HG03139 (cell line): ENCODE measurements around the gene SLC7A1.
"Not testable (repeated sequence)": the region's sequence is repeated elsewhere in the genome, so short reads cannot be mapped to it uniquely, and the experiment has no call there.

Experiments
- ATAC-seq: cut with Tn5 transposase; IDR thresholded peaks from one replicate; pipeline ENCODE4 v1.9.1; 2021; ENCODE audit not compliant: unreplicated experiment

SLC7A1 gene

GRCh38 chr13:29595380-29596063 is at the start of gene SLC7A1:
Gene SLC7A1 (minus strand): TSS chr13:29595688. CDS start chr13:29536188, 59,500 bp downstream.
- peak; percentile 85 for ATAC-seq

- ATAC-seq: no peak
These were observed 45.2 kb upstream of the SLC7A1 start for GRCh38 chr13:29640665-29641064.

GRCh38 chr13:29636831-29637230 is 41.3 kb upstream of the SLC7A1 start:
- not testable (repeated sequence) for ATAC-seq

DNA sequence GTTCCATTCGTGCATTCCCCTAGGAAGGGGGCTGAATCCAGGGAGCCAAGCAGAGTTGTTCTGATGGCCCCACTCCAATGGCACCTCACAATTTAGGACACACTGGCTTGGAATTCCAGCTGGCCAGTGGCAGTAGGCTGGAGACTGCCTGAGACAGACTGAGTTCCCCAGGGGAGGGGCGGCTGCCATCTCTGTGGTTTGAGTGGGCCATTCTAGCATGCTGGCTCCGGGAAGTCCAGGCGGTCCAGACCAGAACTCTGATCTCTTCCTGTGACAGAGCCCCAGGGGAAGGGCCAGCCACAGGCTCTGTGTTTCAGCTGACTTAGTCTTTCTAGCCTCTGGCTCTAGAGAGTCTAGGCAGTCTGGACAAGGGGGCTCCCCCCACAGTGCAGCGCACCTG is 29.5 kb upstream of the SLC7A1 start:
- ATAC-seq: no peak

- ATAC-seq: no peak
These were observed 26.4 kb upstream of the SLC7A1 start for GRCh38 chr13:29621841-29622240.

DNA sequence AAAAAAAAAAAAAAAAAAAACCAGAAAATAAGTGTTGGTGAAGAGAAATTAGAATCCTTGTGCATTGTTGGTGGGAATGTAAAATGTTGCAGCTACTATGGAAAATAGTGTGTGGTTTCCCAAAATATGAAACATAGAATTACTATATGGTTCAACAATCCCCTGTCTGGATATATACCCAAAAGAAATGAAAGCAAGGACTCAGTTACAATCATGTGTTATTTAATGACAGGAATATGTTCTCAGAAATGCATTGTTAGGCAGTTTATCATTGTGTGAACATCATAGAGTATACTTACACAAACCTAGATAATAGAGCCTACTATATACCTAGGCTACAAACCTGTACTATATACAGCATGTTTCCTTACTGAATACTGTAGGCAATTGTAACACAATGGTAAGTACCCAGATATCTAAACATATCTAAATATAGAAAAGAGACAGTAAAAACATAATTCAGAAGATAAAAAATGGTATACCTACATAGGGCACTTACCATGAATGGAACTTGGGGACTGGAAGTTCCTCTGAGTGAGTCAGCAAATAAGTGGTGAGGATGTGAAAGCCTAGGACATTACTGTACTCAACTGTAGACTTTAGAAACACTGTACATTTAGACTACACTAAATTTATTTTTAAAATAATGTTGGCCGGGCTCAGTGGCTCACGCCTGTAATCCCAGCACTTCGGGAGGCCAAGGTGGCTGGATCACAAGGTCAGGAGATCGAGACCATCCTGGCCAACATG is 25.7 kb upstream of the SLC7A1 start:
- no peak for ATAC-seq

- ATAC-seq: no peak
These were observed 24.5 kb upstream of the SLC7A1 start for GRCh38 chr13:29619995-29620394.

DNA sequence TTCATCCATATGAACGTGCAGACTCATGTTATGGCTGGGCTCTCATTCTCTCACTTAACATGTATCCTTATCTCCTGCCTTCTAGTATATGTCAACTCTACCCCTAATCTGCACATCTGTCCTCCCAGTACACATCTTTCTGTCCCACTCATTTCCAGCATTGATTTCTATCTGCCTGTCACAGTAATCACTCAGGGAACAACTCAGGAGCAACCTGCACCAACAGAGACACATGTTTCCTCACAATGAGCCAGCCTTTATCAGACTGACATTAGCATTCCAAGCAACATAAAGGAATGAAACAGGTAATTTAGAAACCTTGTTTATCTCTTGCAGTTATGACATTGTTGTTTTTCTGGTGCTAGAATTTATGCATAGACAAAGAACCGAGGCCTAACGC is 17.6 kb upstream of the SLC7A1 start:
- no peak for ATAC-seq

GRCh38 chr13:29607465-29607864 is 12.0 kb upstream of the SLC7A1 start:
- ATAC-seq: no peak

GRCh38 chr13:29605860-29606526 is 10.5 kb upstream of the SLC7A1 start:
- no peak for ATAC-seq

DNA sequence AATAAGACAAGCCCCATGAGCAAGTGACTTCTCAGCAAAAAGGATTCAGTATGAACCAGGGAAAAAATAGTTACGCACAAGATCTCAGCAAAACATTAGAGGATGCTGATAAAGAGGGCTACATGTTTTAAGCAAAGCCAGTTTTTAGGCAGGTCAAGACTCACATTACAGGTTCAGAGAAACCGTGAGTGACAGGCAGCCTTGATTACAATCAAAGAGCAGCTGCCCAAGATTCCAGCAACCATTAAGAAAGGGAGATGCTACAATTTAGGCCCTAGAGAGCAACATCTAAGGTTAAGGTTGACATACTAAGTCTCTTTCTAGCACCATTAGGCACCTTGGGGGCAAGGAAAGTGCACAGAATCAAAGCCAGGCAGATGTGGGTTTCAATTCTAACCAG is 2.8 kb upstream of the SLC7A1 start:
- ATAC-seq: no peak

DNA sequence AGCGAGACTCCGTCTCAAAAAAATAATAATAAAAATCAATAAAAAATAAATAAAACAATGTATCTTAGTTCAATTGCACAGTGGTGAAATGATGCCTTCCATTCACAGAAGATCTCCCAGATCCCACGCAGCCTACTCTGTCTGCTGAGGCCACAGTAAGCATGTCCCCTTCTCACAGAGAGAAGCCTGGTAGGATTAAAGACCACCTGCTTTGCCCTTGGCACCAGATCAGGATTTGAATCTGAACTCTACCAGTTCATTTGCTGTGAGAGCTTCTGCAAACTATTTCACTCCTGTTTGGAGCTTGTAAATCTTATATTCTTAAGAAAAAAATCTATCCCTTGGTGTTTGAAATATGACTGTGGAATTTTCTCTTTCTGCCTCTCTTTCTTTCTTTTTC is 2.2 kb upstream of the SLC7A1 start:
- no peak for ATAC-seq

DNA sequence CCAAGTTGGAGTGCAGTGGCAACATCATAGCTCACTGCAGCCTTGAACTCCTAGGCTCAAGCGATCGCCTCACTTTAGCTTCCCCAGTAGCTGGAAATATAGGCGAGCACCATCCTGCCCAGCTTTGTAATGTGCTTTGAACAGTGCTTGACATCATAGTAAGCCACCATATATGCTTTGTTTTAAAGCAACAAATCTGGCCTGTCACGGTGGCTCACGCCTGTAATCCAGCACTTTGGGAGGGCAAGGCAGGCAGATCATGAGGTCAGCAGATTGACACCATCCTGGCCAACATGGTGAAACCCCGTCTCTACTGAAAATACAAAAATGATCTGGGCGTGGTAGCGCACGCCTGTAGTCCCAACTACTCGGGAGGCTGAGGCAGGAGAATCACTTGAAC is 1.8 kb upstream of the SLC7A1 start:
- ATAC-seq: no peak

DNA sequence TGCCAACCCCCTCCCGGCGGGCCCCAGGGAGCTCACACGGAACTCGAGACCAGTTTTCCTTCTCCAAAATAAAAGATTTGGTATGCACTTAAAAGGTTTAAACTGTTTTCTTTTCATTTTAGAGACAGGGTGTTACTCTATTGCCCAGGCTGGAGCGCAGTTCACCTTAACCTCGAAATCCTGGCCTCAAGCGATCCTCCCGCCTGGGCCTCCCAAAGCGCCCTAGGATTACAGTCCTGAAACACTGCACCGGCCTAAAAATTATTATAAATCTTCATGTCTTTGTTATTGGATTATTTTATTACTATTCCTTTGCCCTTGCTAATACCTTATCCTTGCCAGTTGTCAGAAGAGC is 553 bp upstream of the SLC7A1 start:
- ATAC-seq: no peak

DNA sequence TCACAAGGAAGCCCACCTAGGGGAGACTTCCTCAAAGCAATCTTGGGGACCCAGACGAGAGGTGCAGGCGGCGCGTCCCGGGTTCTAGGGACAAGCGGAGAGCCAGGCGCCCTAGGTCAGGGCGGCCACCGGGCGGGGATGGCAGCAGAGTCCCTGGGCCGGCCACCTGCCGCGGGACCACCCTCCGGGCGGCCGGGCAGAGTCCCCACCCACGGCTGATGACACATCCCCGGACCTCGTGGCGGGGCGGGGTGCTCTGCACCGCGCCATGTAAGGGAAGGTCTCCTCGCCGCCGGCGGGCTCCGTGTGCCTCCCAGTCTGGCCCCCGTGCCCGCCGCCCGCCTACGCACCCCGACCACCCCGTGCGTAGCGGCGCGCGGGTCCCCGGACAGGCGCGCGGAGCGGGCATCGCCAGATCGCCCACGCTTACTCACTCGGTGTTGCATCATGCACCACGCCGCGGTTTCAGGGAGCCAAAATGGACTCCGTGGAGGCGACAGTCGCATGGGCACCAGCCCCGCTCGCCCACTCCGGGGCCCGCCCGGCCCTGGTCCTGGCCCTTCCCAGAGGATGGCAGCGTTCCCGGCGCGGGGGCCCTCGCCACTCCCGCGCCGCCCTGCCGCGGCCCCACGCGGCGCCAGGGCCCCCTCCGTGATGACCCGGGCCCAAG is 643 bp downstream of the SLC7A1 start:
- peak; percentile 31 for ATAC-seq

GRCh38 chr13:29594303-29594709 is 1.2 kb downstream of the SLC7A1 start:
- ATAC-seq: peak; percentile 23

- no peak for ATAC-seq
These were observed 1.7 kb downstream of the SLC7A1 start for GRCh38 chr13:29593605-29594297.

DNA sequence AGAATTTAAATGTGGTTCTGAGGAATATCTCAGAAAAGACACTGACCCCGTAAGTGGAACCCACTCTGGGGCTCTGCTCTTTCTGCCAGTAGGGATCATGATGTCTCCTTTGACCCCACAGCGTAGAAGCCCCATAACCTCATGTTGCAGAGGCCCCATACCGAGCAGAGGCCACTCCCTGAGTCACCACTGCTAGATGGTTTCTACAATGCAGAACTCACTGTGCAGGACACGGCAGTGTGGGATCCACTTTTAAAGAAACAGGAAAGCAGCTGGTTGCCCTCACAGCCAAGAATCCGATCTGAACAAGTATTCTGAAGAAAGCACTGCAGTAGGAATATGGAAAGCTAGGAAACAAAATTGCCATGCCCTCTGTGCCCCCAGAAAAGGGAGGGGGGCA is 4.2 kb downstream of the SLC7A1 start:
- no peak for ATAC-seq

GRCh38 chr13:29589967-29590366 is 5.5 kb downstream of the SLC7A1 start:
- no peak for ATAC-seq

DNA sequence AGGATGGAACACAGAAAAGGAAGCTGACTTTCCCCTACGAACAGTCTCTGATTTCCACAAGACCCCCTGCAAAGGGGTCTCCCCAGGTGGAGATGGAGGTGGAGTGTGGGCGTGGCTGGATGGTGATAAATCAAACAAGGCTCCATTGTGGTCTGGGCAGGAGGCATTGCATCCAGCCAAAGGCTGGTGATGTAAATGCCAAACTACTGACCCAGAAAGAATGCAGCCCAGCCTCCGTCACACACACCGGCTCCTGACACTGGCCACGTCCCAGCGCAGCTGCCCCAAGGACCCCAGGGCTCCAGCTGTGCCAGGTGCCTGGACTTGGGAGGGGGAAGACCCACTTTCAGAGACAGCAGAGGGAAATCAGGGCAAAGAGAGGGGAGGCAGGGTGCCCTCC is 6.3 kb downstream of the SLC7A1 start:
- no peak for ATAC-seq

GRCh38 chr13:29587645-29588044 is 7.8 kb downstream of the SLC7A1 start:
- no peak for ATAC-seq
